SU-DHL-6 (cell line): ENCODE data around the gene ITGB1BP2.

Experiments used
- CTCF ChIP-seq: fragments of 200-600 bp; sonication (generic); IDR thresholded peaks from one replicate; pipeline ENCODE4 v1.5.1; 2017; ENCODE audit warnings: antibody characterized with exemption, mild to moderate bottlenecking, low read length, moderate library complexity; ENCODE audit not compliant: insufficient read depth, poor library complexity, severe bottlenecking
- EZH2phosphoT487 ChIP-seq: fragments of 200-600 bp; sonication (generic), shearing (Covaris generic); conservative IDR thresholded peaks from 2 replicates; pipeline ENCODE4 v1.6.1; 2018; ENCODE audit warnings: mild to moderate bottlenecking, antibody characterized with exemption, low read length, moderate library complexity, mixed read lengths

DNA sequence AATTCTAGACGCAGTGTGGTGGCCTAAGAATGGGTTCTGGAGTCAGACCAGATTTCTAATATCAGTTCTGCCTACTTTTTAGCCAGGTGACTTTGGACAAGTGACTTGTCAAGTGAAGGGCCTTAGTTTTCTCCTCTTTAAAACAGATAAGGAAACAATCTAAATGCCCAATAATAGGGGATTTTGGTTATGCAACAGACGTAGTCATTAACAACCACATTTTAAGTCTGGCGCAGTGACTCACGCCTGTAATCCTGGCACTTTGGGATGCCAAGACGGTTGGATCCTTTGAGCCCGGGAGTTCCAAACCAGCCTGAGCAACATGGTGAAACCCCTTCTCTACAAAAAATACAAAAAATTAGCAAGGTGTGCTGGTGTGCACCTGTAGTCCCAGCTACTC lies 45.5 kb upstream of the ITGB1BP2 start:
- TF ChIP-seq CTCF (no peak), EZH2phosphoT487 (no peak)
